ENCODE measurements around the gene TP53RK.

The TP53RK gene

GRCh38 chr20:46712056-46712636 is 22.9 kb upstream of the TP53RK start:
- no peak overlapping the region for H3K27ac ChIP-seq
- no peak for TF ChIP-seq CTCF (conservative IDR thresholded peaks at IDR 0.05)

GRCh38 chr20:46710153-46710913 is 21.1 kb upstream of the TP53RK start:
- peak overlapping the region; percentile 71; the same call in 1 of the 2 replicates for H3K27ac ChIP-seq
- no peak for TF ChIP-seq CTCF (conservative IDR thresholded peaks at IDR 0.05)

GRCh38 chr20:46709459-46710152 is 20.4 kb upstream of the TP53RK start, which contains the start of gene SLC2A10:
TSS of gene SLC2A10 (plus strand) at chr20:46709649. CDS start at chr20:46709737, 88 bp downstream.
- peak within 1 kb of the TSS; percentile 71; the same call in 1 of the 2 replicates for H3K27ac ChIP-seq
- TF ChIP-seq CTCF (conservative IDR thresholded peaks at IDR 0.05) = peak; percentile 26; the same call in 1 of the 2 replicates

- TF ChIP-seq CTCF (conservative IDR thresholded peaks at IDR 0.05) = no peak
- peak overlapping the region; percentile 71; the same call in 1 of the 2 replicates for H3K27ac ChIP-seq
These were observed 19.8 kb upstream of the TP53RK start for GRCh38 chr20:46709055-46709458.

GRCh38 chr20:46708172-46708860 is 19.1 kb upstream of the TP53RK start:
- TF ChIP-seq CTCF (conservative IDR thresholded peaks at IDR 0.05) = no peak
- no peak overlapping the region for H3K27ac ChIP-seq

GRCh38 chr20:46706242-46706641 is 17.0 kb upstream of the TP53RK start:
- no peak for TF ChIP-seq CTCF (conservative IDR thresholded peaks at IDR 0.05)
- no peak overlapping the region for H3K27ac ChIP-seq

GRCh38 chr20:46705378-46705729 is 16.1 kb upstream of the TP53RK start:
- no peak overlapping the region for H3K27ac ChIP-seq
- TF ChIP-seq CTCF (conservative IDR thresholded peaks at IDR 0.05) = no peak

All from VCaP (cell line).